Dedifferentiated amniotic fluid mesenchymal stem cell (primary cell): ENCODE measurements around the gene CRHBP.
"Not testable (repeated sequence)": the region's sequence is repeated elsewhere in the genome, so short reads cannot be mapped to it uniquely, and the experiment has no call there.

ENCODE experiments used
- DNase-seq: peaks from one replicate; pipeline ENCODE4 v3.0.0-alpha.2; 2016; ENCODE audit errors: extremely low spot score

CRHBP gene

GRCh38 chr5:76958991-76959767, 6.3 kb downstream of the CRHBP start:
- no peak for DNase-seq

DNA sequence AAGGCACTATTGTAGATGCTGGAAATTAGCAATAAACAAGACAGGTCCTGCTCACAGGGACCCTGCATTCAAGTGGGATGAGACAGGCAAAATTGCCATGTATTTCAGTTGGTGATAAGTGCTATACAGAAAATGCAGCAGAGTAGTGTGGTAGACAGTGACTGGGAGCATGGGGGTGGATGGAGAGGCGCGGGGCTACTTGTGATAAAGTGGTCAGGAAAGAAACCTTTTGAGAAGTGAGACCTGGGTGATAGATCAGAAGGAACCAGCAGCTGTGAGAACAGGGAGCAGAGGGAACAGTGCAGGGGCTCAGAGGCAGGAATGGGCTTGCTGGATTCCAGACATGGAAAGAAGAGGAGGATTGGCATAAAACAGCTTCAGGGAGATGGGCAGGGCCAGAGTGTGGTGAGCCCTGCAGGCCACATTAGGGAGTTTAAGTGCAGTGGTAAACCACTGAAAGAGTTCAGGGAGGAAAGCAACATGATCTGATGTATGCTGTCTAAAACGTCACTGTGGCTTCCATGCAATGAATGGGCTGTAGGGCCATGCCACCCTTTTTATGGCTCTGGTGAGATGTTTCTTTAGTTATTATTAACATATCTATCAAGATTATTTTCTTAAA, 7.3 kb downstream of the CRHBP start:
- no peak for DNase-seq

DNA sequence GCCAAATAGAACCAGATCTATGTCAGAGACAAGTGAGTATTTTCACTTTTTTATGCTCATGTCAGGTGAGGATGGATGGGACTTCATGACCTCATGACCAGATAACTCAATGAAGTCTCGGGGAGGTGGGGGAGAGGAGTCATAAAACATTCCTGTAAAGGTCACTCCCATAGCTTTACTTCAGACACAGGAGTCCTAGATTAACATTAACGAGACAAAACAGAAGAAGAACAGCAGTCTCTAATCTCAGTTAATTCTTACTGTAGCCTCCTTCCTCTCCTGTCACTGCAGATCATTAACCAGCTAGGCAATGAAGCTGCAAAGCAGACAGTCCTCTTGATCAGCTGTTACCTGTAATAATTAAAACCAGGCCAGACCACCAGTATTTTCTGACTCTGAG, 11.2 kb downstream of the CRHBP start:
- no peak for DNase-seq

DNA sequence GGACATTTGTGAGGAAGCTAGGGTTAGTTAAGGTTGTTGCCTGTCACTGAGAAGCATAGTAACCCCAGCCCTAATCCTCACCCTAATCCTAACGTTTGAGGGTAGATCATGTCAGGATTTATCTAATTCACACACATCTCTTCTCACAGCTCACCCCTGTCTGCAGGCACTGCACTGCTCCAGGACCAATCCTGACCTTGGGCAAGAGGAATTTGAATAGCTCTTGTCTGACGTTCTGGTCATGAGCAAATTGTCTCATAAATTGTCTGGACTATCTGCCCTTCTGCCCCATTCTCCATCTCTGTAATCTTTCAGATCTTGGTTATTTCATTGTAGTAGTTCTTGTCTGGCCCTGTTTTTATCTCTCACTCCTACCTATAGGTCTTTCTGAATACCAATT, 18.7 kb downstream of the CRHBP start:
- DNase-seq = no peak

DNA sequence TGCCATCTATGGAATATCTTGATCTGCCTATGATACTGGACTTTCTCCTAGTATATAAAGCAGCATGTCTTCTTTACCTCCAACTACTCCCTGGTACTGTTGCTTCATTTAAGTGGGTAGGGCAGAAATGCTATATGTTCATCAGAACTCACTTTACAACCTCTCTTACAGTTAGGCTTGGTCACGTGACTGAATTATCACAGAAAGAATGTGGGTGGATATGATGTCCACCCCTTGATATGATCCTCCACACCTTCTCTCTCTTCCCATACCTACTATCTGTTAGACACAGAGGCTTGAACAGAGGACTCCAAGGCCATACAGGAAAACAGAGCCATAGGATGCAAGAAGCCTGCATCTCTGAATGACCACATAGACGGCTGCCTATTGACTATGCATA, 19.8 kb downstream of the CRHBP start:
- no peak for DNase-seq

DNA sequence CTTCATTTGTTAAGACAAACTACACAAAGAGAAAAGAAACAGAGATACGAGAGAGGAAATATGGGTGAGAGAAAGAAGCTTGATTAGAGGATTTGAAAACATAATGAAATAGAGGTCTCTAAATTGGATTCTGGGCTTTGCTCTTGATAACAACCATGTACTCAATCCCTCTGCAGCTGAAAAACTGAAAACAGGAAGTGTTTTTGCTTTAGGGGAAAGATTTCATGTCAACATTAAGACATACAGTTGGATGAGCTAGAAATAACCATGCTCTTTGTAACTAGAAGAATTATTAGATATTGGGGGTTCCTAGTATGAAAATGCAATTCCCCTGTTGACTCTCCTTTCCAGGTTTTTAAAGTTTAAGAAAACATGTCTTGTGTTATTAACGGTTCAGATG, 21.9 kb downstream of the CRHBP start:
- DNase-seq = no peak

- DNase-seq = no peak
Observed at GRCh38 chr5:76978869-76979268, 26.0 kb downstream of the CRHBP start.

DNA sequence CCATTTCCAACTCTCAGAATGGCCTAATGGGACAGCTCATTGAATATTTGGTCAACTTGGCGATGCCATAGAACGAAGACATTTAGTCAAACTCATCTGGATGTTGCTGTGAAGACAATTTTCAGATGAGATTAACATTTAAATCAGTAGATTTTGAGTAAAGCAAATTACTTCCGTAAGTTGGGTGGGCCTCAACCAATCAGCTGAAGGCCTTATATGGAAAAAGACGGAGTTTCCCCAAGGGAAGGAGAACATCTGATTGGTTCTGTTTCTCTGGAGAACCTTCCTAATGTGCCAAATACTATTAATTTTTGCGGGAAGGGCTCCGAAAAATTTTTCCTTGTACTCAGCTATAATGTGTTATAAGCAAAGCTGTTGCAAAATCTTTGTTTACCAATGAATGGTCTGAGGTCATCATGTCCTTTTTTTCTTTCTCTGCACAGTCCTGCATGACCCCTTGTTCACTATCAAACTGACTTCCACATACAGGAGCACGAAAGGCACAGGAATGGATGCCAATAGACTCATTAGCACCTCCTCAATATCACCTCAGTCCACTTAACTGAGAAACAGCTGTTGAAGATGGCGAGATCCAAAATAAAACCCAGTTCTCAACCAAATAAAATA, 27.8 kb downstream of the CRHBP start:
- no peak for DNase-seq

DNA sequence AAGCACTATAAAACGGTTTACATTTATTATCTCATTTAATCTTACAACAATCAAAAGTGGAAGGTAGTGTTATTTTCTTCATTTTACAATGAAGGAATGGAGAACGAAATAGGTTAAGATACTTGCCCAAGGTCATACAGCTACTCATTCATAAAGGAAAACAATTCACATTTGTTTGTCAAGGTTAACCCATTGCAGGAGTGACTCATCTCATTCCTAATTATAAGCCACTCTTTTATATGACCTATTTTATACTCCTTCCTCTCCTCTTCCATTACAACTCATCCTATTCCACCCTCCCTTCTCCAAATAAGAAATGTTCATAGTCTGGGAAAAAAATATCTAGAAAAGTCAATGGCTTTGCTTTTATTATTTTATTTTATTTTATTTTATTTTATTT, 29.6 kb downstream of the CRHBP start:
- DNase-seq = no peak

- DNase-seq = no peak
Observed at GRCh38 chr5:76983468-76983867, 30.6 kb downstream of the CRHBP start.

DNA sequence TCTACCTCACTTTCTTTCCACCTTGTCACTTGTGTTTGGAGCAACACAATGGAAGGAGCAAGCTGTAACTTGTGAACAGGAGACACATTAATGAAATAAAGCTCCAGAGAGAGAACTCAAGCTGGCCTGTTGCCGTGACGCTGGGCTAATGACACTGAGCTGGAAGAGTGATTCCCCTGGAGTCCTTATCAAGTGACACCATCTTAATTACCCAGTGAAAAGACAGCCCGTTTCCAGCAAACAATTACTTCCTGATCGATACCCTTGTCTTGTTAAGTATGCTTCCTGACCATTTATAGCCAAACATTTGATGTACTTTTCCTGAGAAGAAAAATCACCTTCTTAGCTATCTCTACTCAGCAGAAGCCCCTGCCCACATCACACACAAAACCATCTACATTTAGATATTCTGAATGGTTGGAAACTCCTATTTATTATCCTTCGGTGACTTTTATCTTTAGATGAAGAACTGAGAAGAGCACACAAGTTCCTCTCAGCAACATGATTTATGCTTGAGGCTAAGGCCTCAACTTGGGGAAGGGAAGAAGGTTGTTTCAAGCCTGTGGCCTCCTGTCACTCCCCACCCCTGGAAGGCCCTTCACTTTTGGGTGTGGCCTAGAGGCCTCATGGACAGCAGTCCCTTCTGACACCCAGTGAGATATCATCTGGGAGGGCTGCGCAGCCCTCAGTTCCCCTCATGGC, 34.1 kb downstream of the CRHBP start:
- no peak for DNase-seq

DNA sequence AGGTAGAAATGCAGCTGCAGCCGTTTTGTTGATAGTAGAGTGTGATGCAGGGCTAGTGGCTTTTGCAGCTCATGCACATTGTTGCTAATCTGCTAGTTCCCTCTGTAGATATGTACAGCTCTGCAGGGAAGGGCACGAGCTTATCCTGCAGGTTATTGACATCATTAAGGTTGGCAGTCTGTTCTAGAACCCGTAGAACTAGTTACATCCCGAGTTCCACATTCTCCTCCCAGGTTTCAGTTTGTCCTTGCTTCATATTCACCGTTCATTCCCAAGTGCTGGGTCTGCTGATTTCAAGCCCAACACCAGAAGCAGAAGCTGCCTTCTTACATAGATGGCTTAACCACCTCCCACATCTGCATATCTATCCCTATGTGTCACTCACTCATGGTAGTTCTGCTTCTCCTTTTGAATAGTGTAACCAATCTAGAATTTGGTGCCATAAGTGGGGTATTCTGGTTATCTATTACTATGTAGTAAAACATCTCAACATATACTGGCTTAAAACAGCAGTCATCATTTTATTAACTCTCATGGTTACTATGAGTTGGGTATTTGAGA, 38.1 kb downstream of the CRHBP start:
- DNase-seq = no peak

GRCh38 chr5:76993436-76993835, 40.6 kb downstream of the CRHBP start:
- not testable (repeated sequence) for DNase-seq

DNA sequence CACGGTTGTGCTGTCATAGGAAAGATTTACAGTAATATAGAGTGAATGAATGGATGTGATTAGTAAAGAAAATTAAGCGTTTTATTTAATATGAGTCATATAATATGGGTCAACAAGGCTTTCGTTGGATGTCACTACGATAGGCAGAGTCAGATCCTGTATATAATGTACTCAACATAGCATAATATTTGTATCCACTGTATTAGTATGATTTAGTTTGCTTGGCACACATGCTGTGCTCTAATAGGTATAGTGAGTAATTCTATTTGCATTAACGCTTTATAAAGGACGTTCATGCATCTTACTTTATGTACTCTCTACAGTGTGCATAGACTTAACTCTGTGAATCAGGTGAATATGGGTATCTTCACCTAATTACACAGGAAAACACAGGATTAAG, 41.5 kb downstream of the CRHBP start:
- no peak for DNase-seq

GRCh38 chr5:76998251-76998650, 45.4 kb downstream of the CRHBP start:
- DNase-seq = not testable (repeated sequence)

GRCh38 chr5:76999451-76999850, 46.6 kb downstream of the CRHBP start:
- DNase-seq = peak; percentile 35

- no peak for DNase-seq
Observed at GRCh38 chr5:77003246-77003645, 50.4 kb downstream of the CRHBP start.

DNA sequence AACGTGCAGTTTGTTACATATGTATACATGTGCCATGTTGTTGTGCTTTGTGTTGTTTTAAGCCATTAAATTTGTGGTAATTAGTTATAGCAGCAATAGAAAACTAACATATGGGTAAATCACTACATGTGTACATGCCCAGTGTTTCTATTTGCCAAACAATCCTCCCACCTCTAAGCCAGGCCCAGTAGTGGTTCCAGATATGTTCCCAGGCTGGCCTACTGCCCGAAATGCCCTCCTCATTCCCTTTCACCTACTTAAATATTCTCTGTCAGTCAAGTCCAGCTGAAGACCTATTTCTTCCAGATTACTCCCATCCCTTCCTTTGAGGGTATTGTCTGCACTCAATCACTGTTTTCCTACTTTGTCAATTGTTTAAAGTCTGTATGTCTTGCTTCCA, 53.3 kb downstream of the CRHBP start:
- no peak for DNase-seq

DNA sequence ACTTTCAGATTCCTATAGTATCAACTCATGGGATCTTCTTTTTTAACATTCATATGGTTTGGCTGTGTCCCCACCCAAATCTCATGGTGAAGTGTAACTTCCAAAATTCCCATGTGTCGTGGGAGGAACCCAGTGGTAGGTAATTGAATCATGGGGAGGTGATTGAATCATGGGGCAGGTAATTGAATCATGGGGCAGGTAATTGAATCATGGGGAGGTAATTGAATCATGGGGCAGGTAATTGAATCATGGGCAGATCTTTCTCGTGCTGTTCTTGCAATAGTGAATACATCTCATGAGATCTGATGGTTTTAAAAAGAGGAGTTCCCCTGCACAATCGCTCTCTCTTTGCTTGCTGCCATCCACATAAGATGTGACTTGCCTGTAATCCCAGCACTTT, 55.6 kb downstream of the CRHBP start:
- DNase-seq = no peak

- no peak for DNase-seq
Observed at GRCh38 chr5:77010243-77010642, 57.4 kb downstream of the CRHBP start.

DNA sequence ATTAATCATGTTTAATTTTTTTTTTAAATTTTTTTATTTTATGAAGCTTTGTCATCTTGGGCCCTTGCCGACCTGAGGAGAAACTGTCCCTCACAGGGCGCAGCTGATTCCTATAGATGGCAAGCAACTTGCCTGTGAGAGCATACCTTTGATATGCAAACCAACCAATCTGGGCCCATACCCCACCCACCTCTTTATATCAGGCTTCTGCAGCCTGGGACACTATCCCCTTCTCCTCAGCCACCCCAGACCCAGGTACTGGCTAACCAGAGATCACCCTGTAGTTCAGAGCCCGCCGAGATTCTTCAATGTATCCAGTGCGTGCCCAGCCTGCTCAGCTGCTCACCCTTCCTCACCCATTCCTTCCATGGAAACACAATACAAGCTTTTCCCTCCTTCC, 58.7 kb downstream of the CRHBP start:
- no peak for DNase-seq

DNA sequence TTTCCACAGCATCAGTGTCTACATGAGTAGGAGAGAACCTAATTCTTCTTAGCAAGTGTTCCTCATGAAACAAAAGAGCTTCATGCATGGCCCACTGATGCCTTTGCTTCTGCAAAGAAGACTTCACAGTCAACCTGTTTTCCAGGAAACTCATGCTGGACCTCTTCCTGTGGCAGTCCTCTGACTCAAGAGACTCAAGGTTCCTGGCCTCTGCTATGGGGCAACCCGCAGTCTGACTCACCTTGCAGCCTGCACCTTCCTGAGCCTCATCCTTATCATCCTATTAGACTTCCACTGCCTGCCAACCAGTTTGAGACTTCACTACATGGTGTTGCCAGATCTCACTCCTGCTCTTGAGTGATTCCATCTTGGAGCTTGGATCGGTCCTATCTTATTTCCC, 59.8 kb downstream of the CRHBP start:
- no peak for DNase-seq
